ENCODE measurements around the gene DLX2. TPM values are rescaled to one million over a fixed set of nuclear protein-coding genes. Genes with fewer than 3 reads are reported as not detected.
A peak's percentile ranks its signal among the peaks of the same experiment; 100 is the strongest.

Gene DLX2
- polyA plus RNA-seq, 2 of the 4 experiments (the other 2 are of a cell fraction): 0.04 to 0.19 TPM

- 83% methylated on average over 11 of the region's 13 CpGs for WGBS (ENCODE audit: missing lambda C conversion rate)
- Histone ChIP-seq H3K4me3 (peak overlapping the region; percentile 42), H3K9me3 (no peaks in the 10 kb centered on the region), H3K27ac (peak overlapping the region; percentile 76 to 90), H3K4me2 (peak overlapping the region; percentile 66), H3K4me1 (peaks cover 30% of the 10 kb centered on the region)
- TF ChIP-seq EHF (CRISPR knock-in tag; IDR thresholded peaks at IDR 0.05) (no peak), KDM5A (IDR thresholded peaks at IDR 0.05) (no peak), EHMT2 (IDR thresholded peaks at IDR 0.05; ENCODE audit: low read depth) (no peak), RFX5 (IDR thresholded peaks at IDR 0.05) (no peak), E2F6 (IDR thresholded peaks at IDR 0.05; ENCODE audit: borderline replicate concordance, low read depth) (no peak), MAX (IDR thresholded peaks at IDR 0.05) (no peak), POLR2A (IDR thresholded peaks at IDR 0.05; ENCODE audit: low read length) (no peak), JUN (IDR thresholded peaks at IDR 0.05) (no peak), BHLHE40 (IDR thresholded peaks at IDR 0.05; ENCODE audit: low read depth, low read length) (no peak)
- ATAC-seq: no peak
- POLR2A ChIA-PET: interaction anchor here (2.6 kb wide), 1 partner anchor 15 kb away, joined by 32 read pairs; the partner anchor contains the start of gene DLX1
- no peak for FAIRE-seq
- CTCF ChIA-PET: interaction anchor here (1.1 to 9.4 kb wide), 3 partner anchors 15 to 397 kb away, joined by 3 to 128 read pairs (median 4); partner anchors contain the start of gene DLX1
- DNase-seq (ENCODE audit: low read depth in 1 of 2, low spot score in 1 of 2): no peak
These were observed 3.1 kb downstream of the DLX2 start for GRCh38 chr2:172099472-172100079.

GRCh38 chr2:172098650-172099471 is 3.8 kb downstream of the DLX2 start:
- FAIRE-seq: no peak
- TF ChIP-seq MAX (IDR thresholded peaks at IDR 0.05) (peak; percentile 81), E2F6 (IDR thresholded peaks at IDR 0.05; ENCODE audit: borderline replicate concordance, low read depth) (peak; percentile 38), FOSB (CRISPR knock-in tag; IDR thresholded peaks at IDR 0.05) (no peak), PHF8 (IDR thresholded peaks at IDR 0.05; ENCODE audit: borderline replicate concordance, low read depth) (peak; percentile 44; the same call in 1 of the 2 replicates), ZSCAN20 (CRISPR knock-in tag; IDR thresholded peaks at IDR 0.05) (no peak), GATA3 (IDR thresholded peaks at IDR 0.05; ENCODE audit: borderline replicate concordance) (peak; percentile 29; the same call in 1 of the 2 replicates), MYC (IDR thresholded peaks at IDR 0.05; ENCODE audit: borderline replicate concordance, low read length) (no peak), KDM5A (IDR thresholded peaks at IDR 0.05) (no peak), CEBPB (IDR thresholded peaks at IDR 0.05) (no peak), TP53 (CRISPR knock-in tag; IDR thresholded peaks at IDR 0.05) (no peak), NFE2L2 (conservative IDR thresholded peaks at IDR 0.05; ENCODE audit: low read length) (no peak), JUN (IDR thresholded peaks at IDR 0.05) (peak in 1 of 2 experiments; percentile 58; a peak in 1 of 5 replicates), BHLHE40 (IDR thresholded peaks at IDR 0.05; ENCODE audit: low read depth, low read length) (no peak), KDM1A (IDR thresholded peaks at IDR 0.05; ENCODE audit: low read depth) (no peak), ZC3H11A (IDR thresholded peaks at IDR 0.05) (no peak), JUNB (IDR thresholded peaks at IDR 0.05) (peak; percentile 45; the same call in 1 of the 2 replicates), CBX2 (IDR thresholded peaks at IDR 0.05; ENCODE audit: borderline replicate concordance, low read depth) (no peak), RAD21 (conservative IDR thresholded peaks at IDR 0.05 in 1 of 2, IDR thresholded peaks at IDR 0.05 in 1 of 2) (no peak), SMC3 (IDR thresholded peaks at IDR 0.05) (no peak), MAFK (IDR thresholded peaks at IDR 0.05; ENCODE audit: partially characterized antibody) (no peak), POLR2A (IDR thresholded peaks at IDR 0.05; ENCODE audit: low read length) (peak; percentile 16; the same call in 1 of the 2 replicates), RNF2 (IDR thresholded peaks at IDR 0.05; ENCODE audit: borderline replicate concordance, low read depth) (no peak), RFX5 (IDR thresholded peaks at IDR 0.05) (no peak), ZNF302 (CRISPR knock-in tag; IDR thresholded peaks at IDR 0.05) (no peak), EHF (CRISPR knock-in tag; IDR thresholded peaks at IDR 0.05) (no peak)
- TF ChIP-seq, protein P1, sequence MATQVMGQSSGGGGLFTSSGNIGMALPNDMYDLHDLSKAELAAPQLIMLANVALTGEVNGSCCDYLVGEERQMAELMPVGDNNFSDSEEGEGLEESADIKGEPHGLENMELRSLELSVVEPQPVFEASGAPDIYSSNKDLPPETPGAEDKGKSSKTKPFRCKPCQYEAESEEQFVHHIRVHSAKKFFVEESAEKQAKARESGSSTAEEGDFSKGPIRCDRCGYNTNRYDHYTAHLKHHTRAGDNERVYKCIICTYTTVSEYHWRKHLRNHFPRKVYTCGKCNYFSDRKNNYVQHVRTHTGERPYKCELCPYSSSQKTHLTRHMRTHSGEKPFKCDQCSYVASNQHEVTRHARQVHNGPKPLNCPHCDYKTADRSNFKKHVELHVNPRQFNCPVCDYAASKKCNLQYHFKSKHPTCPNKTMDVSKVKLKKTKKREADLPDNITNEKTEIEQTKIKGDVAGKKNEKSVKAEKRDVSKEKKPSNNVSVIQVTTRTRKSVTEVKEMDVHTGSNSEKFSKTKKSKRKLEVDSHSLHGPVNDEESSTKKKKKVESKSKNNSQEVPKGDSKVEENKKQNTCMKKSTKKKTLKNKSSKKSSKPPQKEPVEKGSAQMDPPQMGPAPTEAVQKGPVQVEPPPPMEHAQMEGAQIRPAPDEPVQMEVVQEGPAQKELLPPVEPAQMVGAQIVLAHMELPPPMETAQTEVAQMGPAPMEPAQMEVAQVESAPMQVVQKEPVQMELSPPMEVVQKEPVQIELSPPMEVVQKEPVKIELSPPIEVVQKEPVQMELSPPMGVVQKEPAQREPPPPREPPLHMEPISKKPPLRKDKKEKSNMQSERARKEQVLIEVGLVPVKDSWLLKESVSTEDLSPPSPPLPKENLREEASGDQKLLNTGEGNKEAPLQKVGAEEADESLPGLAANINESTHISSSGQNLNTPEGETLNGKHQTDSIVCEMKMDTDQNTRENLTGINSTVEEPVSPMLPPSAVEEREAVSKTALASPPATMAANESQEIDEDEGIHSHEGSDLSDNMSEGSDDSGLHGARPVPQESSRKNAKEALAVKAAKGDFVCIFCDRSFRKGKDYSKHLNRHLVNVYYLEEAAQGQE (IDR thresholded peaks at IDR 0.05): no peak
- TF ChIP-seq, protein P2, sequence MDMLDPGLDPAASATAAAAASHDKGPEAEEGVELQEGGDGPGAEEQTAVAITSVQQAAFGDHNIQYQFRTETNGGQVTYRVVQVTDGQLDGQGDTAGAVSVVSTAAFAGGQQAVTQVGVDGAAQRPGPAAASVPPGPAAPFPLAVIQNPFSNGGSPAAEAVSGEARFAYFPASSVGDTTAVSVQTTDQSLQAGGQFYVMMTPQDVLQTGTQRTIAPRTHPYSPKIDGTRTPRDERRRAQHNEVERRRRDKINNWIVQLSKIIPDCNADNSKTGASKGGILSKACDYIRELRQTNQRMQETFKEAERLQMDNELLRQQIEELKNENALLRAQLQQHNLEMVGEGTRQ (IDR thresholded peaks at IDR 0.05): peak; percentile 83

More at GRCh38 chr2:172098650-172099471, 3.8 kb downstream of the DLX2 start:
- peak overlapping the region; percentile 76 to 90 for H3K27ac ChIP-seq
- H3K9me3 ChIP-seq: no peaks in the 10 kb centered on the region
- peaks cover 33% of the 10 kb centered on the region for H3K4me1 ChIP-seq
- DNase-seq (ENCODE audit: low read depth in 1 of 2, low spot score in 1 of 2) (peak; percentile 57 to 77), ATAC-seq (peak; percentile 33 to 43)
- ChIA-PET CTCF (interaction anchor here (1.1 to 9.4 kb wide), 3 partner anchors 14 to 396 kb away, joined by 3 to 128 read pairs (median 4); partner anchors contain the start of gene DLX1), POLR2A (interaction anchor here (0.6 to 2.6 kb wide), 4 partner anchors 14 to 665 kb away, joined by 3 to 32 read pairs (median 3); partner anchors contain the start of genes DCAF17, DLX1 and METTL8)
- peak overlapping the region; percentile 42 for H3K4me3 ChIP-seq
- H3K4me2 ChIP-seq: peak overlapping the region; percentile 66
- WGBS (ENCODE audit: missing lambda C conversion rate): 13% methylated on average over 28 of the region's 61 CpGs

Data from A549 (cell line).